Large intestine (tissue), 3 donors: ENCODE measurements around the gene UVSSA. TPM values are rescaled to one million over a fixed set of nuclear protein-coding genes. Genes with fewer than 3 reads are reported as not detected.

ENCODE experiments used
- DNase-seq, 2 donors: peaks; one replicate each; pipeline versions ENCODE4 v3.0.0 to v3.0.0-alpha.2; 2013
- H3K27ac ChIP-seq: one replicate; pipeline ENCODE4 v1.5.1; 2013; ENCODE audit warnings: low read length
- H3K27me3 ChIP-seq: 2 replicates; pipeline ENCODE4 v1.6.1; 2013; ENCODE audit warnings: low read length; ENCODE audit not compliant: control insufficient read depth, insufficient read depth
- H3K36me3 ChIP-seq: 2 replicates; pipeline ENCODE4 v1.6.1; 2013; ENCODE audit warnings: low read length; ENCODE audit not compliant: control insufficient read depth, insufficient read depth
- H3K4me1 ChIP-seq: one replicate; pipeline ENCODE4 v1.6.1; 2013; ENCODE audit warnings: low read length; ENCODE audit not compliant: control insufficient read depth, insufficient read depth
- H3K4me3 ChIP-seq: one replicate; pipeline ENCODE4 v1.5.1; 2013; ENCODE audit warnings: low read length
- H3K9me3 ChIP-seq: one replicate; pipeline ENCODE4 v1.6.1; 2013; ENCODE audit warnings: mild to moderate bottlenecking, low read depth, low read length, moderate library complexity; ENCODE audit not compliant: control insufficient read depth
- WGBS: methylation state at CpG from one replicate; pipeline ENCODE4 v1.1.5; 2013; ENCODE audit warnings: low lambda C conversion rate; ENCODE audit not compliant: insufficient coverage; 5-methylcytosine and 5-hydroxymethylcytosine counted together
- polyA plus RNA-seq: library from polyadenylated mRNA; unstranded; fragments of 120-200 nt; gene quantifications from one replicate; pipeline ENCODE4 v1.2.1, GENCODE V29; 2013

Gene UVSSA
- polyA plus RNA-seq, 1 donor, result 23.5 TPM

DNA sequence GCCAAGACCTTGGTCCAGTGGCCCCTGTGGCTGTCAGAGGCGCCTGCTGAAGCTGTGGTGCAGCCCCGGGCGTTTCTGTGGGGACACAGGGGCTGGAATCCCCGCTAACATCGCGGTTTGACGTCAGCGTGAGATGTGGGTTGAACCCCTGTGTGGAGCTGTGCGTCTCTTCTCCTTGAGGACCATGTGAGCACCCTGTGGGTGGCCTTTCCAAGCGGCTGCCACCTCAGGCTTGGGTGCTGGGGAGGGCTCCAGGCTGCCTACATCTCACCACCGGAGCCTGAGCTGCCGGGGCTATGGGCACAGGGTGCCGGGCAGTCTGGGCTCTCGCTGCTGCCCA is 27.7 kb downstream of the UVSSA start:
- no peaks in the 10 kb centered on the region for H3K9me3 ChIP-seq
- H3K4me3 ChIP-seq, result no peak overlapping the region
- no peaks in the 10 kb centered on the region for H3K27me3 ChIP-seq
- H3K4me1 ChIP-seq, result no peaks in the 10 kb centered on the region
- H3K36me3 ChIP-seq, result peaks cover 38% of the 10 kb centered on the region
- H3K27ac ChIP-seq, result no peak overlapping the region
- DNase-seq, result no peak
- WGBS, result no CpG with 5 or more reads among the region's 14 CpGs

DNA sequence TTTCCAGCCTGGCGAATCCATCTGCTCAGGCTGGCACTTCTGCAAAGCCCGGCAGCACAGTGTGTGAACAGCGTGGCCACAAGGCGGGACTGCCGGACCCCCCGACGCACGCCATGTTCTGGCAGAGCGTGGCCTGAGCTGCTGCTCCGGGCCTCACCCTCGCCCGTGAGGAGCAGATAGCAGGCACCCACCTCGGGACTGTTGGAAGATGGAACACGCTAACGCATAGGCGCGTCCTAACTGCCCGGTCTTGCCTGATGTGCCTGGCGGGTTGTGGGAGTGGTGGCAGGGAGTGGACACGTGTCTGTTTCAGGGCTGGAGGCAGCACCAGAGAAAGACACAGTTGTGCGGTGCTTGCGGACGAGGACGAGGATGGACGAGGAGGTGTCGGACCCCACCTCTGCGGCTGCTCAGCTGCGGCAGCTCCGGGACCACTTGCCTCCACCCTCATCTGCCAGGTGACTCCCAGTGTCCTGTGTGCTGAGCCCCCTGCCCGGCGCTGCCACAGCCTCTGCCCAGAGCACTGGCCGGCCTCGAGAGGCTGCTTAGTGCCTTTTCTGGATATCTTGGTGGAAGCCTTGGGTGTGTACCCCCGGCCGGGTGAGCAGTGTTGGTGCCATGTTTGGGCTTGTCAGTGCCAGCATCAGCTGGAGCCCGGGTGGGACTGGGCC is 28.2 kb downstream of the UVSSA start:
- peaks cover 38% of the 10 kb centered on the region for H3K36me3 ChIP-seq
- no peaks in the 10 kb centered on the region for H3K4me1 ChIP-seq
- no CpG with 5 or more reads among the region's 36 CpGs for WGBS
- no peak overlapping the region for H3K27ac ChIP-seq
- no peaks in the 10 kb centered on the region for H3K9me3 ChIP-seq
- H3K4me3 ChIP-seq, result no peak overlapping the region
- DNase-seq, result no peak
- no peaks in the 10 kb centered on the region for H3K27me3 ChIP-seq

DNA sequence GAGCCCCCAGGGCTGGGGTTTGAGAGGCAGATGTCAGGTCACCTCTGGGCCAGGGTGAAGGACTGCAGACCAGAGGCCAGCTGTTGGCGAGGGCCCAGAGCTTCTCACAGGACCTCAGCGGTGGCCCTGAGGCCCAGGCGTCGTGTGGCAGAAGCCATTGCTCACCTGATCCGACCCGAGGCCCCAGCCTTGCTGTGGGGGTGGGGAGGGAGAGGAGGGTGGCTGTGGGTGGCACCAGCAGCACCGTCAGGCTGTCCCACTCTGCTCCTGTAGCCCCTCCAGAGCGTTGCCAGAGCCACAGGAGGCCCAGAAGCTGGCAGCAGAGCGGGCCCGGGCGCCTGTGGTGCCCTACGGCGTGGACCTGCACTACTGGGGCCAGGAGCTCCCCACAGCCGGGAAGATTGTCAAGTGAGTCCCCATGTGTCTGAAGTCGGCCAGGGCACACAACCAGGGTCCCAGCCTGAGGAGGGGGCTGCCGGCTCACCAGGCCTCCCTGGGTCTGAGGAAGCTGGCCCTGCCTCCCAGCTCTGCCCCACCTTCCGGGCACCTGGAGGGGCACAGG is 28.8 kb downstream of the UVSSA start:
- no peaks in the 10 kb centered on the region for H3K4me1 ChIP-seq
- no peaks in the 10 kb centered on the region for H3K27me3 ChIP-seq
- no CpG with 5 or more reads among the region's 17 CpGs for WGBS
- no peaks in the 10 kb centered on the region for H3K9me3 ChIP-seq
- no peak for DNase-seq
- no peak overlapping the region for H3K4me3 ChIP-seq
- H3K36me3 ChIP-seq, result peaks cover 37% of the 10 kb centered on the region
- H3K27ac ChIP-seq, result no peak overlapping the region

DNA sequence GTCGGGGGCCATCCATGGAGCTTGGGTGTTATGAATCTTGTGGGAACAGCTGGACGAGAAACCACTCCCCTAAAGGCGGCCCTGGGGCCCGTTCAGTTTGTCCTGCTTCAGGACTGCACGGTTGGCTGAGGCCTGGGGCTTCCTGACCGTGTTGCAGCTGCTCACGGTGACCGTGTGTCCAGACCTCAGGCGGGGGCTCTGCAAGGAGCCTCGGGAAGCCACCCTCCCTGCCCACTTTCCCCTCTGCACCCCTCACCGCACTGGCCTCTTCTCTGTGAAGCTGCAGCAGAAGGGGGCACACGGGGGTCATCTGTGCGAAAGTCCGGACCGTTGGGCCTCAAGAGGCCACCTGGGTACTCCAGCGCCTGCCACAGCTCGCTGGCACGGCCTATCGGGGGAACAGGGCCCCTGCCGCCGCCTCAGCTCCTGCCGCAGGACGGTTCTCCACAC is 29.4 kb downstream of the UVSSA start:
- no peaks in the 10 kb centered on the region for H3K4me1 ChIP-seq
- no peaks in the 10 kb centered on the region for H3K27me3 ChIP-seq
- no CpG with 5 or more reads among the region's 23 CpGs for WGBS
- H3K27ac ChIP-seq, result no peak overlapping the region
- no peak overlapping the region for H3K4me3 ChIP-seq
- DNase-seq, result no peak
- H3K9me3 ChIP-seq, result no peaks in the 10 kb centered on the region
- peaks cover 35% of the 10 kb centered on the region for H3K36me3 ChIP-seq

DNA sequence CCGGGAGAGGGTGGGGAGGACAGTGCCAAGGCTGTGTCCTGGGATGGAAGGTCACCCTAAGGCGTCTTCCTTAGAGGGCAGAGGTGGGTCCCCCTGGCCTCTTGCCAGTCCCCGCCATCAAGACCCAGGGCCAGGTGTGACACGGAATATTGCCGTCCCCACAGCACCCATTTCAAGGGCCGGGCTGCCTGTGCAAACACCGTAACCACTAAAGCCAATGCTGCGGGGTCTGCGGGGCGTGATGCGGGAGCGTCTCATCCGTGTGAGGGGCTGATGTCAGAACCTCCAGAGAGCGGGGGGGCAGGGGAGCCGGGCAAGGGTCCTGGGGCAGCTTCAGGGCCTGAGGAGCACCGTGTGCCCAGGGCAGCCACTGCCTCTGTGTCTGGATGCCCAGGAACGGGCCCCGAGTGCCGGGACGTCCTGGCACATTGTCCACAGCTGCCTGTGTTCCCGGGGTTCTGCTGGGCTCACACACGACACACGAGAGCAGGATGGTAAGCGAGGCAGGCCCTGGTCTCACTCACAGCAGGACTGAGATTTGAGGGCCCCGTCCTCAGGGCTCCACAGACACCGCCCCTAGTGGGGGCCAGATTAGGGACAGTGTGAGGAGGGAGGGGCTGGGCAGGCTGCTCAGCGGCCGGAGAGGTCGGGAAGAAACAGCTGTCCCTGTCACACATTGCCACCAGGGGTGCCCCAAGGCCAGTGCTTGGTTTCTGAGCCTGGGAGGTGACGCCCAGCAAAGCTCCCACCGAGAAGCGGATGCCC is 30.0 kb downstream of the UVSSA start:
- peaks cover 34% of the 10 kb centered on the region for H3K36me3 ChIP-seq
- no CpG with 5 or more reads among the region's 32 CpGs for WGBS
- no peak for DNase-seq

DNA sequence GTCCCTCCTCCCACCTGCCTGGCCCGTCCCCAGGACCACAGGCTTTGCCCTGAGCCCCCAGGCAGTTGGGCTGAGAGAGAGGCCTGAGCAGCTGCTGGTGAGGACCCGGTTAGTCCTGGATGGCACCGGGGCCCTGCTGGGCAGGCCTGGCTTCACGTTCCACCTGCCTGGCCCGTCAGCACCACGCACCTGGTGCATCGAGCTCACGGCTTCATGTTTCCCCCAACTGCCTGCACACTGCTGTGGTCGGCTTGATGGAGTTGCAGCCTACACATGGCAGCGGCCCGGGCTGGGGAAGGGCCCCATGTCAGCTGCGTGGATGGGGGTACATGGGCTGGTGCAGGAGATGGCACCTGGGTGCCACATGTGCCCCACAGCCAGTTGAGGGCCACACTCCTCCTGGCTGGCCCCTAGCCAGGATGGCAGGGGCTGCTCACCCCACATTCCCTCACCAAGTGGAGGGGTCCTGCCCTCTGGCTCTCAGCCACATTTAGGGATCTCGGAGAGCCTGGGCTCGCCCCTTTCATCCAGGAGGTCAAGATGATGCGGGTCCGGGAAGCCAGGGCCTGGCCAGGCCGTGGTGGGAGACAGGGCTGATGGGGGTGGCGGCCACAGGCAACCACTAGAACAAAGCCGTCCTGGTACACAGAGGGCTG is 30.7 kb downstream of the UVSSA start:
- Histone ChIP-seq H3K4me3 (no peak overlapping the region), H3K36me3 (peaks cover 34% of the 10 kb centered on the region), H3K4me1 (no peaks in the 10 kb centered on the region), H3K27me3 (no peaks in the 10 kb centered on the region), H3K9me3 (no peaks in the 10 kb centered on the region), H3K27ac (no peak overlapping the region)
- DNase-seq, result no peak
- no CpG with 5 or more reads among the region's 19 CpGs for WGBS

More for the DNA sequence above, 30.0 kb downstream of the UVSSA start:
- Histone ChIP-seq H3K27me3 (no peaks in the 10 kb centered on the region), H3K9me3 (no peaks in the 10 kb centered on the region), H3K4me1 (no peaks in the 10 kb centered on the region), H3K4me3 (no peak overlapping the region), H3K27ac (no peak overlapping the region)

DNA sequence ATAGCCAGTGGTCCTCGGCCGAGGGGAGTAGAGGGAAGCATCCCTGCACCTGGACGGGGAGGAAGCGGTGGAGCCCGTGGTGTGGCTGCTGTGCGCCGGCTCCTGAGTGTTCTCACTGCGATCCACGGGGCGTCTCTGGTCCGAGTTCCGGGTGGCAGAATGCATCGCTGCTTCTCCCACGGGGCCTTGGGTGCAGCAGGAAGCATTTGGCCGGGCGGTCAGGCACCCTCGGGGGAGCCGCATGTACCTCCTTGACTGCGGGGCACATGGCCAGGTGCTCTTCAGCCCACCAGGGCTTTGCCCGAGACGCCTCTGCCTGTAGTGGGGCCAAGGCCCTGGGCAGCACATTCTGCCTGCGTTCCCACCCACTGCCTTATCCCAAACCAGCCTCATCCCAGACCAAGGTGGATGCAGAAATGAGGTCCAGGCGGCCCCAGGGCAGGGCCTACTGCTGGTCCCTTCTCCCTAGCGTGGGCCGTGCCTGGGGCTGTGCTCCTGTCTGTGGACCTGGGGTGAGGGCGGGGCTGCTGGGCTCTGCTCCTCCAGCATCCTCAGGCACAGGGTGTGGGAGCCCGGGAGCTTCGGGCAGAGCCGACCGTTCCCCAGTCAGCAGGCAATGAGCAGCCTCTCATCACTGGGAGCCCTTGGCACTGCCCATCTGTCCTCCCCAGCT is 31.7 kb downstream of the UVSSA start:
- peaks cover 31% of the 10 kb centered on the region for H3K36me3 ChIP-seq
- H3K27ac ChIP-seq, result no peak overlapping the region
- no peak for DNase-seq
- H3K4me3 ChIP-seq, result no peak overlapping the region
- no peaks in the 10 kb centered on the region for H3K4me1 ChIP-seq
- no peaks in the 10 kb centered on the region for H3K27me3 ChIP-seq
- no peaks in the 10 kb centered on the region for H3K9me3 ChIP-seq
- no CpG with 5 or more reads among the region's 30 CpGs for WGBS

DNA sequence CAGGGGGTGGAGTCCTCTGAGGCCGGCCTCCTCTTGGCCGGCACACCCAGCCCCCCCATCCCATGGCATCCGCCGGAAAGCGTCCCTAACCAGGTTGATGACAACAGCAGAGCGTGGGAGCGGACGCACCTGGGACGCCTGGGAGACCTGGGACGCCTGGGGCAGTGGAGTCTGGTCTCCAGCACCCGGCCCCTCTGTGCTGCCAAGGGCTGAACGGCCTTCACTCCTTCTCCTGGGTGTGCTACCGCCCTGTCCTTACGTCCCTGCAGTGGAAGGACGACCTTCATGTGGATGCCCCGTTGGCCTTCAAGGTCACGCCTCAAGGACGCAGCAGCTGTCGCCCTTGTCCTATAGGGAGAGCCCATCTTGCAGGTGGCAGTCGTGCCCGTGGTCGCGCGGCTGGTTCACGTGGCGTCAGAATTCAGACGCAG is 32.4 kb downstream of the UVSSA start:
- Histone ChIP-seq H3K9me3 (no peaks in the 10 kb centered on the region), H3K27me3 (no peaks in the 10 kb centered on the region), H3K4me3 (no peak overlapping the region), H3K27ac (no peak overlapping the region), H3K36me3 (peaks cover 31% of the 10 kb centered on the region), H3K4me1 (no peaks in the 10 kb centered on the region)
- DNase-seq, result no peak
- WGBS, result no CpG with 5 or more reads among the region's 27 CpGs

DNA sequence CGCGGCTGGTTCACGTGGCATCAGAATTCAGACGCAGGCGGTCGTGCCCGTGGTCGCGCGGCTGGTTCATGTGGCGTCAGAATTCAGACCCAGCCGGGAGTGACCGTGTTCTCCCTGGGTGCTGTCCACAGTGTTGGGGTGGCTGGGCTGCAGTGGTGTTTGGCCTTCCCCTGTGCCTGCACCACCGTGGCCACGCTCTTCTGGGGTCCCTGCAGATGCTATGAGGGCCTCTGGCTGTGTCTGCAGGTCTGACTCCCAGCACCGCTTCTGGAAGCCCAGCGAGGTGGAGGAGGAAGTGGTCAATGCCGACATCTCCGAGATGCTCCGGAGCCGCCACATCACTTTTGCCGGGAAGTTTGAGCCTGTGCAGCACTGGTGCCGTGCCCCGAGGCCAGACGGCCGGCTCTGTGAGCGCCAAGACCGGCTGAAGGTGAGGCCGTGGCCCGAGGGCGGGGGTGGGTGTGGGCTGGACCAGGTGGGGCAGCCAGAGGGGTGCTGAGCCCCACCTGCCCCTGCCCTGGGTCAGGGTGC is 32.9 kb downstream of the UVSSA start:
- Histone ChIP-seq H3K27ac (no peak overlapping the region), H3K36me3 (peaks cover 29% of the 10 kb centered on the region), H3K9me3 (no peaks in the 10 kb centered on the region), H3K27me3 (no peaks in the 10 kb centered on the region), H3K4me3 (no peak overlapping the region), H3K4me1 (no peaks in the 10 kb centered on the region)
- no peak for DNase-seq
- WGBS, result no CpG with 5 or more reads among the region's 31 CpGs
